Measurements from ENCODE around the gene NTSR2. TPM values are rescaled to one million over a fixed set of nuclear protein-coding genes. Genes with fewer than 3 reads are reported as not detected.

The NTSR2 gene
- total and polyA plus RNA-seq, 9 donors: 0.33 to 3.8 (median 0.97) TPM; not detected in 2

DNA sequence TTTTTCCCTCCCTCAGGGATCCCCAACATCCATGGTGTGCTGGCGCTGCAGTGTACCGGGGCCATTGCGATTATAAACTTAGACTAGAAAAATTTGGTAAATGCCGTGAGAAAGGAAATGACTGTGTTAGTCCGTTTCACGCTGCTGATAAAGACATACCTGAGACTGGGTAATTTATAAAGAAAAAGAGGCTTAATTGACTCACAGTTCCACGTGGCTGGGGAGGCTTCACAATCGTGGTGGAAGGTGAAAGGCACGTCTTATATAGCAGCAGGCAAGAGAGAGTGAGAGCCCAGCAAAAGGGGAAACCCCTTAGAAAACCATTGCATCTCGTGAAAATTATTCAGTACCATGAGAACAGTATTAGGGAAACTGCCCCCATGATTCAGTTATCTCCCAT lies 44.3 kb downstream of the NTSR2 start:
- intact Hi-C loops (cut with DNase I): no loop called here
- H3K27me3 ChIP-seq: no peaks in the 10 kb centered on the region

DNA sequence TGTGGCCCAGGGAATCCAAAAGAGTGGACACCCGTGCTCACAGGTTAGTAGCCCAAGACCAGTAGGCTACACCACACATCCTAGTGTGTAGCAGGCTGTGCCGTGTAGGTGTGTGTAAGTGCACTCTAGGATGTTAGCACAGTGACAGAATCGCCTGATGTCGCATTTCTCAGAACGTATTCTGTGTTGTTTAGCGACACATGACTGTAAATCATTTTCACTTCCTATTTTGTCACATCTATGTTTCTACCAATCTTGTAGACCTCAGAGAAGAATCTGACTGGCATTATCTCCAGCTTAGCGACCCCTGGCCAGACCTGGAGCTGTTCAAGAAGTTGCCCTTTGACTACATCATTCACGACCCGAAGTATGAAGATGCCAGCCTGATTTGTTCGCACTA lies 45.1 kb downstream of the NTSR2 start:
- TF ChIP-seq, protein P1, sequence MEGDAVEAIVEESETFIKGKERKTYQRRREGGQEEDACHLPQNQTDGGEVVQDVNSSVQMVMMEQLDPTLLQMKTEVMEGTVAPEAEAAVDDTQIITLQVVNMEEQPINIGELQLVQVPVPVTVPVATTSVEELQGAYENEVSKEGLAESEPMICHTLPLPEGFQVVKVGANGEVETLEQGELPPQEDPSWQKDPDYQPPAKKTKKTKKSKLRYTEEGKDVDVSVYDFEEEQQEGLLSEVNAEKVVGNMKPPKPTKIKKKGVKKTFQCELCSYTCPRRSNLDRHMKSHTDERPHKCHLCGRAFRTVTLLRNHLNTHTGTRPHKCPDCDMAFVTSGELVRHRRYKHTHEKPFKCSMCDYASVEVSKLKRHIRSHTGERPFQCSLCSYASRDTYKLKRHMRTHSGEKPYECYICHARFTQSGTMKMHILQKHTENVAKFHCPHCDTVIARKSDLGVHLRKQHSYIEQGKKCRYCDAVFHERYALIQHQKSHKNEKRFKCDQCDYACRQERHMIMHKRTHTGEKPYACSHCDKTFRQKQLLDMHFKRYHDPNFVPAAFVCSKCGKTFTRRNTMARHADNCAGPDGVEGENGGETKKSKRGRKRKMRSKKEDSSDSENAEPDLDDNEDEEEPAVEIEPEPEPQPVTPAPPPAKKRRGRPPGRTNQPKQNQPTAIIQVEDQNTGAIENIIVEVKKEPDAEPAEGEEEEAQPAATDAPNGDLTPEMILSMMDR (IDR thresholded peaks at IDR 0.05): no peak
- no peak for TF ChIP-seq EP300 (IDR thresholded peaks at IDR 0.05)
- no peak for TF ChIP-seq POLR2A (IDR thresholded peaks at IDR 0.05)
- intact Hi-C loops (cut with DNase I): no loop called here
- no peaks in the 10 kb centered on the region for H3K27me3 ChIP-seq
- H3K9me3 ChIP-seq: no peaks in the 10 kb centered on the region
- peaks cover 3% of the 10 kb centered on the region for H3K36me3 ChIP-seq
- H3K4me1 ChIP-seq (ENCODE audit: insufficient read depth): no peaks in the 10 kb centered on the region
- H3K4me3 ChIP-seq: no peak overlapping the region
- 86 to 90% (median 86%) methylated on average over 10 of the region's 10 CpGs for WGBS, 3 donors
- DNase-seq: no peak
- no peak overlapping the region for H3K27ac ChIP-seq

More for the DNA sequence above, 44.3 kb downstream of the NTSR2 start:
- TF ChIP-seq EP300 (IDR thresholded peaks at IDR 0.05): no peak
- no peak for TF ChIP-seq POLR2A (IDR thresholded peaks at IDR 0.05)
- TF ChIP-seq, protein P1 (IDR thresholded peaks at IDR 0.05): no peak
- WGBS, 3 donors: 85 to 88% (median 87%) methylated on average over 10 of the region's 10 CpGs
- Histone ChIP-seq H3K36me3 (peaks cover 3% of the 10 kb centered on the region), H3K27ac (no peak overlapping the region), H3K4me3 (no peak overlapping the region), H3K4me1 (ENCODE audit: insufficient read depth) (no peaks in the 10 kb centered on the region), H3K9me3 (no peaks in the 10 kb centered on the region)
- no peak for DNase-seq

GRCh38 chr2:11622611-11623010 lies 47.4 kb downstream of the NTSR2 start:
- no peak overlapping the region for H3K27ac ChIP-seq
- H3K36me3 ChIP-seq: peaks cover 3% of the 10 kb centered on the region
- H3K9me3 ChIP-seq: no peaks in the 10 kb centered on the region
- H3K27me3 ChIP-seq: no peaks in the 10 kb centered on the region
- H3K4me1 ChIP-seq (ENCODE audit: insufficient read depth): no peaks in the 10 kb centered on the region
- DNase-seq: no peak
- intact Hi-C loops (cut with DNase I): loop anchor here in 1 of 4 donors (1.0 kb wide), 1 partner anchor 10 kb away; no protein-coding TSS in a partner anchor
- WGBS, 3 donors: 33 to 75% (median 64%) methylated on average over 1 of the region's 1 CpG
- no peak overlapping the region for H3K4me3 ChIP-seq
- TF ChIP-seq POLR2A (IDR thresholded peaks at IDR 0.05) (no peak), EP300 (IDR thresholded peaks at IDR 0.05) (no peak)
- TF ChIP-seq, protein P1 (IDR thresholded peaks at IDR 0.05): no peak

GRCh38 chr2:11621410-11621809 lies 48.6 kb downstream of the NTSR2 start:
- H3K4me1 ChIP-seq (ENCODE audit: insufficient read depth): no peaks in the 10 kb centered on the region
- no peaks in the 10 kb centered on the region for H3K27me3 ChIP-seq
- H3K9me3 ChIP-seq: no peaks in the 10 kb centered on the region
- intact Hi-C loops (cut with DNase I): no loop called here
- no peaks in the 10 kb centered on the region for H3K36me3 ChIP-seq
- 38 to 55% (median 41%) methylated on average over 2 of the region's 2 CpGs for WGBS, 3 donors
- DNase-seq: no peak
- H3K4me3 ChIP-seq: no peak overlapping the region
- TF ChIP-seq EP300 (IDR thresholded peaks at IDR 0.05): no peak
- TF ChIP-seq, protein P1 (IDR thresholded peaks at IDR 0.05): no peak
- TF ChIP-seq POLR2A (IDR thresholded peaks at IDR 0.05): no peak
- H3K27ac ChIP-seq: no peak overlapping the region

Data from ovary (tissue), 9 donors.